ENCODE results near the gene IL1RAPL2. TPM values are rescaled to one million over a fixed set of nuclear protein-coding genes. Genes with fewer than 3 reads are reported as not detected.
"Not testable (repeated sequence)": the region's sequence is repeated elsewhere in the genome, so short reads cannot be mapped to it uniquely, and the experiment has no call there.

Gene IL1RAPL2
- total and polyA plus RNA-seq, 7 donors: not detected

DNA sequence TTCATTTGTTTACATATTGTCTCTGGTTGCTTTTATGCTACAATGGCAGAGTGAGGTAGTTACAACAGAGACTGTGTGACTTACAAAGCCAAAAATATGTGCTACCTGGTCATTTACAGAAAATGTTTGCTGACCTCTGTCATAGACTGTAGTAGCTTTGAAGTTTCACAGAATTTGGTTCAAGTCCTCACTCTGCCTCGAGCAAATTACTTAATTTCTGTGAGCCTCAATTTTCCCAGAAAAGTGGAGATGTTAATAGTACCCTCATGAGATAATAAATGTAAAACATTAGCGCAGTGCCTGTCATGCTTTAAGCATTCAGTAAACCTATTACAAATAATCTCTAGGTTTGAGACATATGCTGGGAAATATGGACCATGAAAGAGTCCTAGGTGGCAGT, 1237.9 kb downstream of the IL1RAPL2 start:
- ATAC-seq (no peak), DNase-seq (no peak)
- H3K4me3 ChIP-seq: no peak overlapping the region
- H3K27me3 ChIP-seq (ENCODE audit: insufficient read depth in 3 of 3, low read length in 2 of 3): no peaks in the 10 kb centered on the region
- TF ChIP-seq, protein P1, sequence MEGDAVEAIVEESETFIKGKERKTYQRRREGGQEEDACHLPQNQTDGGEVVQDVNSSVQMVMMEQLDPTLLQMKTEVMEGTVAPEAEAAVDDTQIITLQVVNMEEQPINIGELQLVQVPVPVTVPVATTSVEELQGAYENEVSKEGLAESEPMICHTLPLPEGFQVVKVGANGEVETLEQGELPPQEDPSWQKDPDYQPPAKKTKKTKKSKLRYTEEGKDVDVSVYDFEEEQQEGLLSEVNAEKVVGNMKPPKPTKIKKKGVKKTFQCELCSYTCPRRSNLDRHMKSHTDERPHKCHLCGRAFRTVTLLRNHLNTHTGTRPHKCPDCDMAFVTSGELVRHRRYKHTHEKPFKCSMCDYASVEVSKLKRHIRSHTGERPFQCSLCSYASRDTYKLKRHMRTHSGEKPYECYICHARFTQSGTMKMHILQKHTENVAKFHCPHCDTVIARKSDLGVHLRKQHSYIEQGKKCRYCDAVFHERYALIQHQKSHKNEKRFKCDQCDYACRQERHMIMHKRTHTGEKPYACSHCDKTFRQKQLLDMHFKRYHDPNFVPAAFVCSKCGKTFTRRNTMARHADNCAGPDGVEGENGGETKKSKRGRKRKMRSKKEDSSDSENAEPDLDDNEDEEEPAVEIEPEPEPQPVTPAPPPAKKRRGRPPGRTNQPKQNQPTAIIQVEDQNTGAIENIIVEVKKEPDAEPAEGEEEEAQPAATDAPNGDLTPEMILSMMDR (IDR thresholded peaks at IDR 0.05): no peak
- H3K36me3 ChIP-seq (ENCODE audit: insufficient read depth in 1 of 2, low read depth in 1 of 2): no peaks in the 10 kb centered on the region
- H3K9me3 ChIP-seq: peaks cover 8% of the 10 kb centered on the region
- intact Hi-C loops (cut with DNase I): no loop called here
- H3K4me1 ChIP-seq: no peaks in the 10 kb centered on the region
- WGBS, 3 donors: 63 to 93% (median 87%) methylated on average over 2 of the region's 2 CpGs
- H3K27ac ChIP-seq: no peak overlapping the region

DNA sequence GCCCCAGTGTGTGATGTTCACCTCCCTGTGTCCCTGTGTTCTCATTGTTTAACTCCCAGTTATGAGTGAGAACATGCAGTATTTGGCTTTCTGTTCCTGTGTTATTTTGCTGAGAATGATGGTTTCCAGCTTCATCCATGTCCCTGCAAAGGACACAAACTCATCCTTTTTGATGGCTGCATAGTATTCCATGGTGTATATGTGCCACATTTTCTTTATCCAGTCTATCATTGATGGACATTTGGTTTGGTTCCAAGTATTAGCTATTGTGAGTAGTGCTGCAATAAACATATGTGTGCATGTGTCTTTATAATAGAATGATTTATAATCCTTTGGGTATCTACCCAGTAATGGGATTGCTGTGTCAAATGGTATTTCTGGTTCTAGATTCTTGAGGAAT, 1239.7 kb downstream of the IL1RAPL2 start:
- H3K4me3 ChIP-seq; H3K36me3 ChIP-seq (ENCODE audit: insufficient read depth in 1 of 2, low read depth in 1 of 2); H3K27me3 ChIP-seq (ENCODE audit: insufficient read depth in 3 of 3, low read length in 2 of 3); DNase-seq; H3K27ac ChIP-seq; intact Hi-C loops (cut with DNase I); H3K4me1 ChIP-seq; ATAC-seq; H3K9me3 ChIP-seq: not testable (repeated sequence)

DNA sequence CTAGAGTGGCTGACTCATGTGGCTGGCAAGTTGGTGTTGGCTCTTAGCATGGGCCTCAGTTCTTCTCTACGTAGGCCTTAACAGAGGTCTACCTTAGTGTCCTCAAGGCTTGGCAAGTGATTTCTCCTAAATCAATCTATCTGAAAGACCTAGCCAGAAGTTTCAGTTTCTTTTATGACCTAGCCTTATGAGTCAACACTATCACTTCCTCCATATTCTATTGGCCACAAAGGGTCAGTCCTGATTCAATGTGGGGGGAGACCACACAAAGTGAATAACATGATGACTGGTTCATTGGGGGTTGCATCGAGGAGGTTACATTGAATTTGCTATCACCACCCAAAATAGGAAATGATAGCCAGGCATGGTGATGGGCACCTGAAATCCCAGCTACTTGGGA, 1250.5 kb downstream of the IL1RAPL2 start:
- Histone ChIP-seq H3K9me3 (no peaks in the 10 kb centered on the region), H3K4me3 (no peak overlapping the region), H3K27ac (no peak overlapping the region), H3K27me3 (ENCODE audit: insufficient read depth in 3 of 3, low read length in 2 of 3) (peaks cover 0 to 65% (median 2%) of the 10 kb centered on the region in 3 donors), H3K4me1 (no peaks in the 10 kb centered on the region), H3K36me3 (ENCODE audit: insufficient read depth in 1 of 2, low read depth in 1 of 2) (no peaks in the 10 kb centered on the region)
- DNase-seq (no peak), ATAC-seq (no peak)
- TF ChIP-seq, protein P1 (IDR thresholded peaks at IDR 0.05): no peak
- intact Hi-C loops (cut with DNase I): no loop called here
- WGBS, 3 donors: 57 to 92% (median 88%) methylated on average over 2 of the region's 2 CpGs

All from psoas muscle (tissue), 8 donors.